Vagina (tissue), 2 donors: ENCODE data around the gene GDAP2. TPM values are rescaled to one million over a fixed set of nuclear protein-coding genes. Genes with fewer than 3 reads are reported as not detected.

ENCODE experiments used
- DNase-seq, 2 donors: peaks; one replicate each; pipeline ENCODE4 v3.0.0-alpha.2; 2017; ENCODE audit errors: extremely low spot score in 2 of 2
- H3K27ac ChIP-seq: fragments of 200-600 bp; sonication (generic); one replicate; pipeline ENCODE4 v1.5.1; 2019
- H3K27me3 ChIP-seq: fragments of 200-600 bp; sonication (generic); one replicate; pipeline ENCODE4 v1.5.1; 2019
- H3K36me3 ChIP-seq, 2 donors: fragments of 200-600 bp; sonication (generic); one replicate each; pipeline ENCODE4 v1.5.1; 2017 to 2019
- H3K4me1 ChIP-seq: fragments of 200-600 bp; sonication (generic); one replicate; pipeline ENCODE4 v1.5.1; 2019
- H3K4me3 ChIP-seq, 2 donors: fragments of 200-600 bp; sonication (generic); 1 replicate in 1 of 2; 2 replicates in 1 of 2; pipeline ENCODE4 v1.5.1; 2016 to 2019
- H3K9me3 ChIP-seq: fragments of 200-600 bp; sonication (generic); one replicate; pipeline ENCODE4 v1.5.1; 2019
- CTCF ChIP-seq, 3 experiments: fragments of 450-650 bp in 2 of 3; fragments of 200-600 bp in 1 of 3; sonication (generic) in 1 of 3; IDR thresholded peaks; one replicate each; pipeline ENCODE4 v1.5.1; 2017 to 2019; ENCODE audit warnings: antibody characterized with exemption in 3 of 3, mild to moderate bottlenecking in 2 of 3, moderate library complexity in 2 of 3
- POLR2A ChIP-seq, 2 donors: fragments of 450-650 bp; IDR thresholded peaks; one replicate each; pipeline ENCODE4 v1.6.1; 2017; ENCODE audit warnings: antibody characterized with exemption in 2 of 2, mild to moderate bottlenecking in 2 of 2, moderate library complexity in 2 of 2
- POLR2AphosphoS5 ChIP-seq, 2 donors: sonication (generic); formaldehyde crosslinking; IDR thresholded peaks; one replicate each; pipeline ENCODE4 v1.9.0; 2017; ENCODE audit warnings: antibody characterized with exemption in 2 of 2, mild to moderate bottlenecking in 2 of 2, low read depth in 1 of 2; ENCODE audit not compliant: insufficient read depth in 1 of 2
- intact Hi-C: fragments of 100-400 bp; cut with DNase I; formaldehyde crosslinking; loops from one replicate; pipeline ENCODE4 v1.15.1; 2023
- total RNA-seq: library from RNA; depleted of rRNA; stranded (reverse); fragments of >200 nt; gene quantifications from one replicate; pipeline ENCODE4 v1.2.3, GENCODE V29; 2016

The GDAP2 gene
- total RNA-seq, 1 donor from 2014 or later = 24.1 TPM

GRCh38 chr1:117883616-117884015 lies 45.8 kb downstream of the GDAP2 start:
- no peaks in the 10 kb centered on the region for H3K9me3 ChIP-seq
- H3K27me3 ChIP-seq = no peaks in the 10 kb centered on the region
- DNase-seq = no peak
- H3K27ac ChIP-seq = no peak overlapping the region
- H3K4me3 ChIP-seq = no peak overlapping the region
- peaks cover 0 to 37% of the 10 kb centered on the region in 2 donors for H3K36me3 ChIP-seq
- intact Hi-C loops = no loop called here
- no peaks in the 10 kb centered on the region for H3K4me1 ChIP-seq
- TF ChIP-seq POLR2AphosphoS5 (IDR thresholded peaks at IDR 0.05; ENCODE audit: insufficient read depth in 1 of 2, low read depth in 1 of 2) (no peak), CTCF (IDR thresholded peaks at IDR 0.05) (no peak), POLR2A (IDR thresholded peaks at IDR 0.05) (no peak)

- no peak overlapping the region for H3K4me3 ChIP-seq
These were observed 50.1 kb downstream of the GDAP2 start for GRCh38 chr1:117879284-117879683.

GRCh38 chr1:117877823-117878222 lies 51.6 kb downstream of the GDAP2 start:
- no peak overlapping the region for H3K27ac ChIP-seq
- DNase-seq = no peak
- no peak overlapping the region for H3K4me3 ChIP-seq
- peaks cover 0 to 76% of the 10 kb centered on the region in 2 donors for H3K36me3 ChIP-seq
- no peaks in the 10 kb centered on the region for H3K27me3 ChIP-seq
- TF ChIP-seq POLR2AphosphoS5 (IDR thresholded peaks at IDR 0.05; ENCODE audit: insufficient read depth in 1 of 2, low read depth in 1 of 2) (no peak), CTCF (IDR thresholded peaks at IDR 0.05) (no peak), POLR2A (IDR thresholded peaks at IDR 0.05) (no peak)
- H3K9me3 ChIP-seq = no peaks in the 10 kb centered on the region
- no peaks in the 10 kb centered on the region for H3K4me1 ChIP-seq
- intact Hi-C loops = no loop called here

More at GRCh38 chr1:117879284-117879683, 50.1 kb downstream of the GDAP2 start:
- Histone ChIP-seq H3K27me3 (no peaks in the 10 kb centered on the region), H3K9me3 (no peaks in the 10 kb centered on the region), H3K27ac (no peak overlapping the region), H3K4me1 (no peaks in the 10 kb centered on the region), H3K36me3 (peaks cover 0 to 66% of the 10 kb centered on the region in 2 donors)
- DNase-seq = no peak
- intact Hi-C loops = no loop called here
- TF ChIP-seq POLR2AphosphoS5 (IDR thresholded peaks at IDR 0.05; ENCODE audit: insufficient read depth in 1 of 2, low read depth in 1 of 2) = no peak

GRCh38 chr1:117871013-117871412 lies 58.4 kb downstream of the GDAP2 start:
- no peak for DNase-seq
- H3K27me3 ChIP-seq = no peaks in the 10 kb centered on the region
- no peaks in the 10 kb centered on the region for H3K4me1 ChIP-seq
- no peaks in the 10 kb centered on the region for H3K9me3 ChIP-seq
- intact Hi-C loops = no loop called here
- peaks cover 0 to 55% of the 10 kb centered on the region in 2 donors for H3K36me3 ChIP-seq
- TF ChIP-seq POLR2A (IDR thresholded peaks at IDR 0.05) = no peak
- TF ChIP-seq POLR2AphosphoS5 (IDR thresholded peaks at IDR 0.05; ENCODE audit: insufficient read depth in 1 of 2, low read depth in 1 of 2) = no peak
- no peak for TF ChIP-seq CTCF (IDR thresholded peaks at IDR 0.05)
- H3K4me3 ChIP-seq = no peak overlapping the region
- H3K27ac ChIP-seq = no peak overlapping the region

GRCh38 chr1:117861694-117862093 lies 67.7 kb downstream of the GDAP2 start:
- TF ChIP-seq POLR2A (IDR thresholded peaks at IDR 0.05) (no peak), POLR2AphosphoS5 (IDR thresholded peaks at IDR 0.05; ENCODE audit: insufficient read depth in 1 of 2, low read depth in 1 of 2) (no peak), CTCF (IDR thresholded peaks at IDR 0.05) (no peak)
- H3K9me3 ChIP-seq = no peaks in the 10 kb centered on the region
- intact Hi-C loops = no loop called here
- H3K4me1 ChIP-seq = no peaks in the 10 kb centered on the region
- peaks cover 0 to 8% of the 10 kb centered on the region in 2 donors for H3K36me3 ChIP-seq
- H3K27me3 ChIP-seq = no peaks in the 10 kb centered on the region
- no peak for DNase-seq
- H3K27ac ChIP-seq = no peak overlapping the region
- no peak overlapping the region for H3K4me3 ChIP-seq
